ENCODE data around the gene ATRNL1. TPM values are rescaled to one million over a fixed set of nuclear protein-coding genes. Genes with fewer than 3 reads are reported as not detected.

Gene ATRNL1
- total RNA-seq, 1 experiment from 2014 or later = 8.8 TPM

- BruUV-seq (replicated peaks) = no TSS peak
- no peak for DNase-seq
- Mint-ChIP-seq H3K27me3 (ENCODE audit: unreplicated experiment) (no peaks in the 10 kb centered on the region), H3K36me3 (ENCODE audit: insufficient read depth, unreplicated experiment) (no peaks in the 10 kb centered on the region), H3K9me3 (ENCODE audit: low read depth, unreplicated experiment) (no peaks in the 10 kb centered on the region), H3K27ac (ENCODE audit: unreplicated experiment) (no peak overlapping the region), H3K4me3 (ENCODE audit: low read depth, unreplicated experiment) (no peak overlapping the region), H3K4me1 (ENCODE audit: low read depth, unreplicated experiment) (no peaks in the 10 kb centered on the region)
- no peak for TF ChIP-seq CTCF (IDR thresholded peaks at IDR 0.05; ENCODE audit: unreplicated experiment)
- CTCF ChIA-PET = no interaction called here
- intact Hi-C loops (cut with micrococcal nuclease; ENCODE audit: unreplicated experiment) = no loop called here
These were observed 618.1 kb downstream of the ATRNL1 start for GRCh38 chr10:115711306-115711705.

- intact Hi-C loops (cut with micrococcal nuclease; ENCODE audit: unreplicated experiment) = no loop called here
- no peak for DNase-seq
- no peaks in the 10 kb centered on the region for H3K9me3 Mint-ChIP-seq (ENCODE audit: low read depth, unreplicated experiment)
- H3K4me3 Mint-ChIP-seq (ENCODE audit: low read depth, unreplicated experiment) = no peak overlapping the region
- no peaks in the 10 kb centered on the region for H3K36me3 Mint-ChIP-seq (ENCODE audit: insufficient read depth, unreplicated experiment)
- BruUV-seq (replicated peaks) = no TSS peak
- CTCF ChIA-PET = interaction anchor here (0.6 kb wide), 1 partner anchor 10 kb away, joined by 3 read pairs; no protein-coding TSS in a partner anchor
- no peak overlapping the region for H3K27ac Mint-ChIP-seq (ENCODE audit: unreplicated experiment)
- no peak for TF ChIP-seq CTCF (IDR thresholded peaks at IDR 0.05; ENCODE audit: unreplicated experiment)
- H3K27me3 Mint-ChIP-seq (ENCODE audit: unreplicated experiment) = no peaks in the 10 kb centered on the region
- H3K4me1 Mint-ChIP-seq (ENCODE audit: low read depth, unreplicated experiment) = no peaks in the 10 kb centered on the region
These were observed 627.0 kb downstream of the ATRNL1 start for GRCh38 chr10:115720121-115720520.

- Mint-ChIP-seq H3K4me1 (ENCODE audit: low read depth, unreplicated experiment) (no peaks in the 10 kb centered on the region), H3K27me3 (ENCODE audit: unreplicated experiment) (no peaks in the 10 kb centered on the region), H3K4me3 (ENCODE audit: low read depth, unreplicated experiment) (no peak overlapping the region), H3K27ac (ENCODE audit: unreplicated experiment) (no peak overlapping the region), H3K9me3 (ENCODE audit: low read depth, unreplicated experiment) (no peaks in the 10 kb centered on the region), H3K36me3 (ENCODE audit: insufficient read depth, unreplicated experiment) (no peaks in the 10 kb centered on the region)
- TF ChIP-seq CTCF (IDR thresholded peaks at IDR 0.05; ENCODE audit: unreplicated experiment) = no peak
- DNase-seq = no peak
- CTCF ChIA-PET = no interaction called here
- no TSS peak for BruUV-seq (replicated peaks)
- intact Hi-C loops (cut with micrococcal nuclease; ENCODE audit: unreplicated experiment) = no loop called here
These were observed 634.0 kb downstream of the ATRNL1 start for GRCh38 chr10:115727129-115727528.

GRCh38 chr10:115744089-115744488 is 650.9 kb downstream of the ATRNL1 start:
- no peak for DNase-seq
- no peak for TF ChIP-seq CTCF (IDR thresholded peaks at IDR 0.05; ENCODE audit: unreplicated experiment)
- no TSS peak for BruUV-seq (replicated peaks)
- no peak overlapping the region for H3K27ac Mint-ChIP-seq (ENCODE audit: unreplicated experiment)
- CTCF ChIA-PET = no interaction called here
- H3K9me3 Mint-ChIP-seq (ENCODE audit: low read depth, unreplicated experiment) = no peaks in the 10 kb centered on the region
- no peaks in the 10 kb centered on the region for H3K4me1 Mint-ChIP-seq (ENCODE audit: low read depth, unreplicated experiment)
- no peaks in the 10 kb centered on the region for H3K36me3 Mint-ChIP-seq (ENCODE audit: insufficient read depth, unreplicated experiment)
- intact Hi-C loops (cut with micrococcal nuclease; ENCODE audit: unreplicated experiment) = no loop called here
- H3K27me3 Mint-ChIP-seq (ENCODE audit: unreplicated experiment) = no peaks in the 10 kb centered on the region
- no peak overlapping the region for H3K4me3 Mint-ChIP-seq (ENCODE audit: low read depth, unreplicated experiment)

Data from Calu3 (cell line).